Chondrocyte (in vitro differentiated cells): ENCODE data around the gene RIBC2. TPM values are rescaled to one million over a fixed set of nuclear protein-coding genes. Genes with fewer than 3 reads are reported as not detected.
"Not testable (repeated sequence)": the region's sequence is repeated elsewhere in the genome, so short reads cannot be mapped to it uniquely, and the experiment has no call there.

Experiments
- DNase-seq: peaks from one replicate; pipeline ENCODE4 v3.0.0; 2021; ENCODE audit warnings: mixed read lengths, low spot score
- H3K27ac Mint-ChIP-seq: one replicate; pipeline ENCODE4 v1.8.0; 2021; ENCODE audit warnings: mild to moderate bottlenecking, moderate library complexity, mixed read lengths; ENCODE audit not compliant: unreplicated experiment
- H3K27me3 Mint-ChIP-seq: 2 replicates; pipeline ENCODE4 v1.8.0; 2021; ENCODE audit warnings: low read depth, mixed read lengths
- H3K36me3 Mint-ChIP-seq: 2 replicates; pipeline ENCODE4 v1.8.0; 2021; ENCODE audit warnings: low read depth, mixed read lengths
- H3K4me1 Mint-ChIP-seq: 2 replicates; pipeline ENCODE4 v1.8.0; 2021; ENCODE audit warnings: low read depth, mild to moderate bottlenecking, mixed read lengths
- H3K4me3 Mint-ChIP-seq: one replicate; pipeline ENCODE4 v1.8.0; 2021; ENCODE audit warnings: mild to moderate bottlenecking, moderate library complexity, mixed read lengths; ENCODE audit not compliant: unreplicated experiment
- H3K9me3 Mint-ChIP-seq: 2 replicates; pipeline ENCODE4 v1.8.0; 2021; ENCODE audit warnings: low read depth, mixed read lengths
- CTCF ChIP-seq: fragments of 200-600 bp; sonication (generic); IDR thresholded peaks from 2 replicates; pipeline ENCODE4 v1.5.0; 2021; ENCODE audit warnings: antibody characterized with exemption, mild to moderate bottlenecking, moderate library complexity
- long read RNA-seq: library from polyadenylated mRNA; stranded (forward); transcript quantifications from one replicate; pipeline ENCODE4 v2.0.0, GENCODE V29; 2021
- total RNA-seq: library from RNA; stranded (reverse); gene quantifications from 3 replicates; pipeline ENCODE4 v1.2.1, GENCODE V29; 2021

Gene RIBC2, protein sequence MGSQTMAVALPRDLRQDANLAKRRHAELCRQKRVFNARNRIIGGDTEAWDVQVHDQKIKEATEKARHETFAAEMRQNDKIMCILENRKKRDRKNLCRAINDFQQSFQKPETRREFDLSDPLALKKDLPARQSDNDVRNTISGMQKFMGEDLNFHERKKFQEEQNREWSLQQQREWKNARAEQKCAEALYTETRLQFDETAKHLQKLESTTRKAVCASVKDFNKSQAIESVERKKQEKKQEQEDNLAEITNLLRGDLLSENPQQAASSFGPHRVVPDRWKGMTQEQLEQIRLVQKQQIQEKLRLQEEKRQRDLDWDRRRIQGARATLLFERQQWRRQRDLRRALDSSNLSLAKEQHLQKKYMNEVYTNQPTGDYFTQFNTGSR
- total RNA-seq, result 0.41 to 1.1 TPM in 2 of 3 replicates, not detected in the other
- long read RNA-seq, result 0 reads

DNA sequence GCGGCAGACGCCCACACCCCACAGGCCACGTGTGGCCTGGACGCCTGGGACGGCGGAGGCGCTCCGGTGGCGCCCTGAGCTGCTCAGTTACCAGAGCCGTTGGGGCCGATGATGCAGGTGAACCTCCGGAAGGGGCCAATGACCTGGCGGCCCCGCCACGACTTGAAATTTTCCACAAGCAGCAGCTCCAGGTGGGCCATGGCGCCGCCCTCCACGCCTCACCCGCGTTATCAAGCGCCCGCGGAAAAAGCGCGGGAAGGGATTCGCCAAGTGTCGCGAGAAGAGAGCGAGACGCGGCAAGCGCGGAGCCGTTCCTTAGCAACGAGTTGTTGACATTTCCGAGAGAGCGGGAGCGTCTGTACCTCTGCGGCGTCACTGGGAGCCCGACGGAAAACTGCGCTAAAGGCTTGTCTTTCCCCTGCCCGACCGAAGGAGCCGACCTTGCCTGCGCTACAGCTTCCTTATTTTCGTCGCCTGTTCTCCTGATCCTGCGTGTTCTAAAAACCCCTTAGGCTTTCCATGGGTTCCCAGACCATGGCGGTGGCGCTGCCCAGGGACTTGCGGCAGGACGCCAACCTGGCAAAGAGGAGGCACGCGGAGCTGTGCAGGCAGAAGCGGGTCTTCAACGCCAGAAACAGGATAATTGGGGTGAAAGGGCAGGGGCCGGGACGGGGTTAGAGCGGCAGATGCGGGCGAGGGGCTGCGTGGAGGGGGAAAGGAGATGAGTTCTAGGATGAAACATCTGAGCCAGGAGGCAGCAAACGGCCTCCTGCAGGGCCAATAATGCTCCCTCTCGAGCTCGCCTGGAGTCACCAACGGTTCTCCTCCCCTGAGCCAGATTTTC, at the start of gene RIBC2, which contains the start of gene SMC1B:
RIBC2 (plus strand) TSS at position 326 of the 844 bp plus-strand sequence; CDS start at position 520, 194 bp downstream.
SMC1B (minus strand) TSS at position 232 of the 844 bp plus-strand sequence; CDS start at position 200, 32 bp downstream.
- peaks cover 6% of the 10 kb centered on the region for H3K4me1 Mint-ChIP-seq

DNA sequence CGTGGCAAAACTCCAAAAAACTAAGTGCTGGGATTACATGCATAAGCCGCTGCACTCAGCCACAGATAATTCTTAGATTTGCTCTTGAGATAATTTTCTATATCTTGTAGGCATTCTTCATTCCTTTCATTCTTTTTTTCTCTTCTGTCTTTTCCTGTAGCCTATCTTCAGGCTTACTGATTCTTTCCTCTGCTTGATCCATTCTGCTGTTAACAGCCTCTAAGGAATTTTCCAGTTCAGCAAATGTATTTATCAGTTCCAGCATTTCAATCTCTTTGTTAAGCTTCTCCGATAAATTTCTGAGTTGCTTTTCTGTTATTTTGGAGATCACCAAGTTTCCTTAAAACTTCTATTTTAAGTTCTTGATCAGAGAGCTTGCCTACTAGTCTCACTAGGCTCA, 46.8 kb upstream of the RIBC2 start:
- peaks cover 16% of the 10 kb centered on the region for H3K27me3 Mint-ChIP-seq
- no peak for TF ChIP-seq CTCF
- H3K4me1 Mint-ChIP-seq, result peaks cover 5% of the 10 kb centered on the region
- no peak overlapping the region for H3K4me3 Mint-ChIP-seq
- peaks cover 2% of the 10 kb centered on the region for H3K36me3 Mint-ChIP-seq
- H3K9me3 Mint-ChIP-seq, result peaks cover 10% of the 10 kb centered on the region
- H3K27ac Mint-ChIP-seq, result peak overlapping the region; percentile 29
- no peak for DNase-seq

More for the DNA sequence above, at the start of gene RIBC2, which contains the start of gene SMC1B:
- Mint-ChIP-seq H3K36me3 (no peaks in the 10 kb centered on the region), H3K27ac (peak within 1 kb of the TSS; percentile 85), H3K27me3 (no peaks in the 10 kb centered on the region), H3K4me3 (peak within 1 kb of the TSS; percentile 82), H3K9me3 (peaks cover 1% of the 10 kb centered on the region)
- DNase-seq, result peak; percentile 75
- peak; percentile 27 for TF ChIP-seq CTCF

DNA sequence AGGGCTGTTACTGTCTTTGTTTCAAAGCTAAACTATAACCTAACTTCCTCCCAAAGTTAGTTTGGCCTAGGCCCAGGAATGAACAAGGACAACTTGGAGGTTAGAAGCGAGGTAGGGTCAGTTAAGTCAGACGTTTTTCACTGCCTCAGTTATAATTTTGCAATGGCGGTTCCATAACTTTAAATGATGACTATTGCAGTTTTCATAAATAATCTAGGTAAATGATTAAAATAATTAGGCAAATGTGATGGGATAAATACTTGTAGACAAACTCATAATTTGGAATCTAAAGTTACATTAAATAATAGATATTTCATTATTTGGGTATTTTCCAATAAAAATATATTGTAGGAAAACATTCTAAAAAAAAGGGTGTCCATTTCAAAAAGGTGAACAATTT, 39.9 kb upstream of the RIBC2 start:
- H3K9me3 Mint-ChIP-seq, H3K36me3 Mint-ChIP-seq, H3K4me1 Mint-ChIP-seq, H3K27ac Mint-ChIP-seq, H3K27me3 Mint-ChIP-seq, H3K4me3 Mint-ChIP-seq, DNase-seq: not testable (repeated sequence)

DNA sequence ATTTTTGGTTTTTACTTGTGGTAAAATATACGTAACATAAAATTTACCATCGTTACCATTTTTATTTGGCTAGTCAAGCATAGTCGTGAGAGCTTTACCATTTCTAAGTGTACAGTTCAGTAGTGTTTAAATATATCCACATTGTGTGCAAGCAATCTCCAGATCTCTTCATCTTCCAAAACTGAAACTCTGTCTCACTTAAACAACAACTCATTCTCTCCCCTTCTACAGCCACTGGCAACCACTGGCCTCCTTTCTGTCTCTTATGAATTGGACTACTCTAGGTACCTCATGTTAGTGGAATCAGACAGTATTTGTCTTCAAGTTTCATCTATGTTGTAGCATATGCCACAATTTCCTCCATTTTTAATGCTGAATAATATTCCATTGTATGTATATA, 37.5 kb upstream of the RIBC2 start:
- no peak overlapping the region for H3K4me3 Mint-ChIP-seq
- no peaks in the 10 kb centered on the region for H3K9me3 Mint-ChIP-seq
- H3K27me3 Mint-ChIP-seq, result peaks cover 9% of the 10 kb centered on the region
- no peaks in the 10 kb centered on the region for H3K4me1 Mint-ChIP-seq
- H3K36me3 Mint-ChIP-seq, result no peaks in the 10 kb centered on the region
- no peak for DNase-seq
- H3K27ac Mint-ChIP-seq, result no peak overlapping the region
- no peak for TF ChIP-seq CTCF

DNA sequence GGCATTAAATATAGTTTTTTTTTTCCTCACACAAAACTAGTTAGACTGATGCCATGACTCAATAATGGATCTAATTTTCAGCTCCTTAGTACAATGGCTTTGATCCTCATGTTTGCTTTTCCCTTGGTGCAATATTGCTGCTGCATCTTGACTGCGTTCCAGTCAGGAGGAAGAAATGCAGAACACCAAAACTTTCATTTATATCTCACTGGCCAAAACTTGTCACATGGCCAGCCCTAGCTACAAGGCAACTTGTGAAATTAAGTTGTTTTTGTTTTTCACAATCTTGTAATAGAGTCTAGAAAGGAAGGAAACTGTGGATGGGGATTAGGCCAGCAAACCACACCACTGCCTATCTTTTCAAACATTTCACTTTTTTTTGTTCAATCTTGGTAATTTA, 36.8 kb upstream of the RIBC2 start:
- no peaks in the 10 kb centered on the region for H3K9me3 Mint-ChIP-seq
- H3K27me3 Mint-ChIP-seq, result peaks cover 9% of the 10 kb centered on the region
- TF ChIP-seq CTCF, result no peak
- H3K4me1 Mint-ChIP-seq, result no peaks in the 10 kb centered on the region
- H3K4me3 Mint-ChIP-seq, result no peak overlapping the region
- no peak overlapping the region for H3K27ac Mint-ChIP-seq
- DNase-seq, result no peak
- no peaks in the 10 kb centered on the region for H3K36me3 Mint-ChIP-seq
